OCI-M2 (cell line): ENCODE results near the gene ZNF512.
"Not testable (repeated sequence)": the region's sequence is repeated elsewhere in the genome, so short reads cannot be mapped to it uniquely, and the experiment has no call there.

Experiments
- DNase-seq: peaks from one replicate; lab custom pipeline; 2025; ENCODE audit not compliant: unreplicated experiment; lab: John Stamatoyannopoulos, UW

Gene ZNF512, protein sequence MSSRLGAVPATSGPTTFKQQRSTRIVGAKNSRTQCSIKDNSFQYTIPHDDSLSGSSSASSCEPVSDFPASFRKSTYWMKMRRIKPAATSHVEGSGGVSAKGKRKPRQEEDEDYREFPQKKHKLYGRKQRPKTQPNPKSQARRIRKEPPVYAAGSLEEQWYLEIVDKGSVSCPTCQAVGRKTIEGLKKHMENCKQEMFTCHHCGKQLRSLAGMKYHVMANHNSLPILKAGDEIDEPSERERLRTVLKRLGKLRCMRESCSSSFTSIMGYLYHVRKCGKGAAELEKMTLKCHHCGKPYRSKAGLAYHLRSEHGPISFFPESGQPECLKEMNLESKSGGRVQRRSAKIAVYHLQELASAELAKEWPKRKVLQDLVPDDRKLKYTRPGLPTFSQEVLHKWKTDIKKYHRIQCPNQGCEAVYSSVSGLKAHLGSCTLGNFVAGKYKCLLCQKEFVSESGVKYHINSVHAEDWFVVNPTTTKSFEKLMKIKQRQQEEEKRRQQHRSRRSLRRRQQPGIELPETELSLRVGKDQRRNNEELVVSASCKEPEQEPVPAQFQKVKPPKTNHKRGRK

DNA sequence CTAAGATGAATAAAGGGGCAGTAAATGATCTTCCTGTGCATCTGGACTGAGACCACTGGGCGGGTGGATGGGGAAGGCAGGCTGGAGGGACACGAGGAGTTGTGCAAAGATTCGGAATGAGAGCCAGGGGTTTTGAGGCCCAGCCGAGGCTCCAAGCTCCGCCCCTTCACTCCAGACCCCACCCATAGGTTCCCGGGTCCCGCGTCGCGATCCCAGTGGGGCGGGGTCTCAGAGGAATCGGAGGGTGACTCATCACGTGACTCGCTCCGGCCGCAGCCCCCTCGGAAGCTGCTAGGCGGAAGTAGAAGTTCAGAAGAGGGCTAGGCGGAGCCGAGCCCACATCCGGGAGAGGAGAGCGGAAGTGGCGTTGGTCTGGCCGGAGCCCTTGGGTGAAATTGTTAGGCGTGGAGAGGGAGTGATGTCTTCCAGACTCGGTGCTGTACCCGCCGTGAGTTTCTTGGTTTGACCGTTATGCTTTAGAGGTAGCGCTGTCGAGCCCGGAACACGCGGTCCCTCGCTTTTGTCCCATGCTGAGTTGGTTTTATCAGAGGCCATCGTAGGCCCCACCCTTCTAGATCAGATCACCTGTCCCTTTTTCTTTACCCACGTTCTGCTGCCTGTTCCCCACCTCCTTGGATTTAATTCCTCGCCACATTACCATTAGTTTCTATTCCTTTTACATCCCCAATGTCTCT is at the start of gene ZNF512:
Gene ZNF512, plus strand, starts transcription at position 348 of the 695 bp plus-strand sequence. Its CDS starts 71 bp downstream, at position 419.
- peak; percentile 66 for DNase-seq

DNA sequence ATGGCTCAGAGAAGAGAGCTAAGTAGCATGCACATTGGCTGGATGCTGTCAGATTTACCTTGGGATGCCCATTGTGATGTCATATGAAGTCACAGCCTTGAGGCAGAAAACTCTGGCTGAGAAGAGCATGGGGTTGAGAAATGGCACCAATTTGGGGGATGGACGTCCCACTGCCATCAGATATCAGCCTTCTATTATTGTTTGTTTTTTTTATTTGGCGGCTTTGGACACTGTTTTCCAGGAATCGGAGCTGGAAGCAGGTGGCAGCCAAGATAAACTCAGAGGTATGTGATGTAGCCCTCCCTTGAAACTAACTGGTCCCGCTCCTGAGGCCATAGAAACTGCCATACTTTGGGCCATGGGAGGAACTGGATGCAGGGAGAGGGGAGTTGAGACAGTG is 45.6 kb upstream of the ZNF512 start:
- no peak for DNase-seq

DNA sequence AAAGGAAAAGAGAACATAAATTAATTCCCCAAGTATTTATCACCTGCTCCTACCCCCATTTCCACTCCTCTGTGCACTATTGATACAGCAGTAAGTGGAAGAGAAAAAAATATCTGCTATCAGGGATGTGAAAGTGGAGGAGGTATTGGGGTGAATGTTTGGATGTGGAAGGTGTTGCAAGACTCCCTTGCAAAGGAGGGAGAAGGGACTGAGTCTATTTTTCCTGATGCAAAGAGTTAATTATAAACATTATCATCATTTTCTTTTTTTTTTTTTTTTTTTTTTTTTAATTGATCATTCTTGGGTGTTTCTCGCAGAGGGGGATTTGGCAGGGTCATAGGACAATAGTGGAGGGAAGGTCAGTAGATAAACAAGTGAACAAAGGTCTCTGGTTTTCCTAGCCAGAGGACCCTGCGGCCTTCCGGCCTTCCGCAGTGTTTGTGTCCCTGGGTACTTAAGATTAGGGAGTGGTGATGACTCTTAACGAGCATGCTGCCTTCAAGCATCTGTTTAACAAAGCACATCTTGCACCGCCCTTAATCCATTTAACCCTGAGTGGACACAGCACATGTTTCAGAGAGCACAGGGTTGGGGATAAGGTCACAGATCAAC is 43.9 kb upstream of the ZNF512 start:
- not testable (repeated sequence) for DNase-seq

DNA sequence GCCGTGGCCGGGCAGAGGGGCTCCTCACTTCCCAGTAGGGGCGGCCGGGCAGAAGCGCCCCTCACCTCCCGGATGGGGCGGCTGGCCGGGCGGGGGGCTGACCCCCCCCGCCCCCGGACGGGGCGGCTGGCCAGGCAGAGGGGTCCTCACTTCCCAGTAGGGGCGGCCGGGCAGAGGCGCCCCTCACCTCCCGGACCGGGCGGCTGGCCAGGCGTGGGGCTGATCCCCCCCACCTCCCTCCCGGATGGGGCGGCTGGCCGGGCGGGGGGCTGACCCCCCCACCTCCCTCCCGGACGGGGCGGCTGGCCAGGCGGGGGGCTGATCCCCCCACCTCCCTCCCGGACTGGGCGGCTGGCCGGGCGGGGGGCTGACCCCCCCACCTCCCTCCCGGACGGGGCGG is 43.2 kb upstream of the ZNF512 start:
- not testable (repeated sequence) for DNase-seq

DNA sequence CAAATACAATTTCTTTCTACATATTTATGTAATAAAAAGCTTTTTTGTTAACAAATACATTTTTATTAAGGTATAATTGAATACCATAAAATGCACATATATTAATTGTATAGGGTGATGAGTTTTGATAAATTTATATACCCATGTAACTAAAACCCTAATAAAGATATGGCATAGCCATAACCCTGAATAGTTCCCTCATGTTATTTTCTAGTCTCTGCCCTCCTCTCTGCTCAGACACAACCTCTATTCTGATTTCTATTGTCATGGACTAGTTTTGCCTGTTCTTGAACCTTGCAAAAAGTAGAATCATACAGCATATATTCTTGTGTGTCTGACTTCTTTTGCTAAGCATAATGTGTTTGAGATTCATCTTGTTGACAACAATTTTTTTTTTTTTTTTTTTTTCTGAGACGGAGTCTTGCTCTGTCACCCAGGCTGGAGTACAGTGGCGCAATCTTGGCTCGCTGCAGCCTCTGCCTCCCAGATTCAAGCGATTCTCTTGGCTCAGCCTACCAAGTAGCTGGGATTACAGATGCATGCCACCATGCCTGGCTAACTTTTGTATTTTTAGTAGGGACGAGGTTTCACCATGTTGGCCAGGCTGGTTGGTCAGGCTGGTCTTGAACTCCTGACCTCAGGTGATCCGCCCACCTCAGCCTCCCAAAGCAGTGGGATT is 38.6 kb upstream of the ZNF512 start:
- no peak for DNase-seq

DNA sequence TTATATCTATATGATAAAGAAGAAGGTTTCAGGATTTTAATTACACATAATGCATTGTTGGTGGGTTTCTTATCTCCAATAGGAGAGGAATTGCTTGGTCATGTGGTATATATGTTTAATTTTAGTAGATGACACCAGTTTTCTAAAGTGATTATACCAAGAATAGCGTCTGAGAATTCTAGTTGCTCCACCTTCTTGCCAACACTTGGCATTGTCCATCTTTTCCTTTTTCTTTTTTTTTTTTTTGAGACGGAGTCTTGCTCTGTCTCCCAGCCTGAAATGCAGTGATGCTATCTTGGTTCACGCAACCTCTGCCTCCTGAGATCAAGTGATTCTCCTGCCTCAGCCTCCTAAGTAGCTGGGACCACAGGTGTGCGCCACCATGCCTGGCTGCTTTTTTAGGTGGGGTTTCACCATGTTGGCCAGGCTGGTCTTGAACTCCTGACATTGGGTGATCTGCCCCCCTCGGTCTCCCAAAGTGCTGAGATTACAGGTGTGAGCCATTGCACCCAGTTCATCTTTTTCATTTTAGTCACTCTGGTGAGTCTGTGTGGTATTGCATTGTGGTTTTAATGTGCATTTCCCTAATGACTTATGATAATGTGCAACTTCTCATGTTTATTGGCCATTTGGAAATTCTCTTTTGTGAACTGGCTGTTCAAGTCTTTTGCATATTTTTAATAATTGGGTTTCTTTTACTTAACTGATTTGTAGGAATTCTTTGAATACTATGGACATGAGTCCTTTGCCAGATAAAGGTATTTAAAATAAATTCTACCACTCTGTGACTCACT is 37.3 kb upstream of the ZNF512 start:
- no peak for DNase-seq

DNA sequence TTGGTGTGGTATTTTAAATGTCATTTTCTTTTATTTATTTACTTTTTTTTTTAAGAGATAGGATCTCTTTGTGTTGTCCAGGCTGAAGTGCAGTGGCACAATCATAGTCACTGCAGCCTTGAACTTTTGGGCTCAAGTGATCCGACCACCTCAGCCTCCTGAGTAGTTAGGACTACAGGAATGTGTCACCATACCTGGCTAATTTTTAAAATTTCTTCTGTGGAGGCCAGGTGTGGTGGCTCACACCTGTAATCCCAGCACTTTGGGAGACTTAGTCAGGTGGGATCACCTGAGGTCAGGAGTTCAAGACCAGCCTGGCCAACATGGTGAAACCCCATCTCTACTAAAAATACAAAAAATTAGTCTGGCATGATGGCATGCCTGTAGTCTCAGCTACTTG is 33.5 kb upstream of the ZNF512 start:
- DNase-seq = no peak

DNA sequence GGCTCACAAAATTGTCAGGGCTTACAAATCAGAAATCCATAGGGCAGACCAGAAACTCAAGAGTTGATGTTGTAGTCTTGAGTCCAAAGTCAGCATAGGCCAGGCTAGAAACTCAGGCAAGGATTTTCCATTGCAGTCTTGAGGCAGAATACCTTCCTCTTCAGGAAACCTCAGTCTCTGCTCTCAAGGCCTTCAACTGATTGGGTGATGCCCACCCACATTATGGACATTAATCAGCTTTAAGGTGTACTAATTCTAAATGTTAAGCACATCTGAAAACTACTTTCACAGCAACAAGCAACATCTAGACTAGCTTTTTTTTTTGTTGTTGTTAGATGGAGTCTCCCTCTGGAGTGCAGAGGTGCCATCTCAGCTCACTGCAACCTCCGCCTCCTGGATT is 31.3 kb upstream of the ZNF512 start:
- no peak for DNase-seq

DNA sequence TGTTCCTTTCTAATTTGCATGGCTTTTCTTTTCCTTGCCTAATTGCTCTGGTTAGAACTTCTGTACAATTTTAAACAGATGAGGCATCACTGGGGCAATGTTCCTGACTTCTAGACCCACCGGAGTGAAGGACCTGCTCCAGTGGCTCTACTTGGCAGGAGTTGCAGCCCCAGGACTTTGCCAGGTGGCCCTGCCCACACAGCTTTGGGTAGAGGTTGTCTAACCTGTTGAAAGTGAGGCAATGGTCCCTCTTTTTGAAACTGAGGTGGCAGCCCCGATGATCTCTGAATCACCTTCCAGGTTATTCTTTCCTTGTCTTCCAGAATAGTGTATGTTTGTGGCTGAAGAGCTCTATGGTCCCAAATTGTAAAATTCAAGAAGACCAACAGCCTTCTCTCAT is 29.9 kb upstream of the ZNF512 start:
- DNase-seq = no peak

DNA sequence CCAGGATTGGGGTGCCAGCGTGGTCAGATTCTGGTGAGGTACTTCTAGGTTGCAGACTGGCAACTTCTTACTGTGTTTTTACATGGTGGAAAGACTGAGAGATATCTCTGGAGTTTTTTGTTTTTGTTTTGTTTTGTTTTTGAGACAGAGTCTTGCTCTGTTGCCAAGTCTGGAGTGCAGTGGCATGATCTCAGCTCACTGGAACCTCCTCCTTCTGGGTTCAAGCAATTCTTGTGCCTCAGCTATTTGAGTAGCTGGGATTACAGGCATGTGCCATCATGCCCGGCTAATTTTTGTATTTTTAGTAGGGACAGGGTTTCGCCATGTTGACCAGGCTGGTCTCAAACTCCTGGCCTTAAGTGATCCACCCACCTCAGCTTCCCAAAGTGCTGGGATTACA is 28.4 kb upstream of the ZNF512 start:
- not testable (repeated sequence) for DNase-seq

DNA sequence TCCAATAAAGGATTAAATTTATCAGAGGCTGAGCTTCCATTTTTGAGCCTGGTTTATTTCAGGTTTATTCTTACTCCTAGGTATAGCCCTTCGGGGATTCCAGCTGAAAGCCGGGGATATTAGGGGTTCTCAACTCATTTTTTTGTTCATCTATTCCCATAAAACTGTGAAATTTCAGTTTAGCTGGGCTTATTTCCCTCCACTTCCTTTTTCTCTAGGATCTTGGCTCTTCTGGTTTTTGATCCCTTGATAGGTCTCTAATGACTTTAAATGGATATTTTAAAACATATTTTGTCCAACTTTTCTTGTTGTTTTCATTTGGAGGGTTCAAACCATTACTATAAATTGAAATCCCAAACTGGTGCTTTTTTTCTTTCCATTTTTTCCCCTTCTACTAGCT is 23.6 kb upstream of the ZNF512 start:
- no peak for DNase-seq

DNA sequence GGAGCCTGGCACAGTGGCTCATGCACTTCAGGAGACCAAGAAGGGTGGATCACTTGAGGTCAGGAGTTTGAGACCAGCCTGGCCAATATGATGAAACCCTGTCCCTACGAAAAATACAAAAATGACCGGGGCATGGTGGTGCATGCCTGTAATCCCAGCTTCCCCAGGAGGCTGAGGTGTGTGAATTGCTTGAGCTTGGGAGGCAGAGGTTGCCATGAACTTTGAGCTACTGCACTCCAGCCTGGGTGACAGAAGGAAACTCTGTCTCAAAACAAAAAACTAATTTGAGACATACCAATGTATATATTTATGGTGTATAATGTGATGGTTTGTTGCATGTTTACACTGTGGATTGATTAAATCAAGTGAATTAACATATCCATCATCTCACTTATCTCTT is 21.8 kb upstream of the ZNF512 start:
- no peak for DNase-seq

DNA sequence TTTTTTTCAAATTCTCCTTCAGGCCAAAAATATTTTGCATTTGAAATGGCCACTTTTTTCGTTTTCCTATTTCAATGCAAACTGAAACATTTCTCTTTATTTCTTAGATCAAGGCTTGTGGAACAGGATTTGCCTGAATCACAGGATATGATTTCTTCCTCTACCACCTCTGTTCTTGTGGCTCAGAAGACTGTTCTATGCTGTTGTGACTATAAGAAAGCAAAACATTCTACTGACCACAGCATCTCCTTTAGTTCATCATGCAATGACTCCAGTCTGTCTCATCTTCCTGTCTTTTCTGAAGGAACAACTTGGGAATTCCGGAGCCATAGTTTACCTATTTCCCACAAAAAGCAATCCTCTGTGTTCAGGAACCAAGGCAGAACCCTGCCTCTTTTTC is 16.2 kb upstream of the ZNF512 start:
- DNase-seq = no peak

DNA sequence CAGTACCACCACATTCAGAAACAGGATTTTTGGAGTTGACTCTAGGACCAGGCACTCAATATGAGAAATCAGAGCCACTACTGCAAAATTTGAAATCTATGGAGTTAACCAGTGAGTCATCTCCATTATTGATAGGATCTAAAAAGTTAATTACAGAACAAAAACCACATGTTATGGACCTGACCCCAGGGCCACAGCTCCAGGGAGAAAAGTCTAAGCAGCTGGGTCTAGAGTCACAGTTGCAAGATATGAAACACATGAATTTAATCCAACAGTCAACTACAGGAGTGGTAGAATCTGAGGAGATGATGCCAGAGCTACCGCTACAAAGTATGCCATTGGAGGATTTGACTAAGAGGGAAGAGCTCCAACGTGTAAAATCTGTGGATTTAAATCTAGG is 13.4 kb upstream of the ZNF512 start:
- no peak for DNase-seq

DNA sequence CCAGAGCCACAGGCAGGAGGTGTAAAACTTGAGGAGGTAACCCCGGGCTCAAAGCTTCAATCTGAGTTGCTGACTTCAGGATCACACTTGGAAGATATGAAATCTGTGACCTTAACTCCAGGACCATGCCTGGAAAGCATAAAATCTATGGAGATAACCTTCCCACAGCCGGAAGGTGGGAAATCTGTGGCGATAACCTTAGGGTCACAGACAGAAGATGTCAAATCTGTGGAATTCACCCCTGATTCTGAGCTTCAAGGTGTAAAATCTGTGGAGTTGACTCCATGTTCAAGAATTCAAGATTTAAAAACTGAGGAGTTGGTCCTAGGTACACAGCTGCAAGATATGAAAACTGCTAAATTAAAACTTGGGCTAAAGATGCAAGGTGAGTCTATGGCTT is 11.6 kb upstream of the ZNF512 start:
- DNase-seq = no peak

DNA sequence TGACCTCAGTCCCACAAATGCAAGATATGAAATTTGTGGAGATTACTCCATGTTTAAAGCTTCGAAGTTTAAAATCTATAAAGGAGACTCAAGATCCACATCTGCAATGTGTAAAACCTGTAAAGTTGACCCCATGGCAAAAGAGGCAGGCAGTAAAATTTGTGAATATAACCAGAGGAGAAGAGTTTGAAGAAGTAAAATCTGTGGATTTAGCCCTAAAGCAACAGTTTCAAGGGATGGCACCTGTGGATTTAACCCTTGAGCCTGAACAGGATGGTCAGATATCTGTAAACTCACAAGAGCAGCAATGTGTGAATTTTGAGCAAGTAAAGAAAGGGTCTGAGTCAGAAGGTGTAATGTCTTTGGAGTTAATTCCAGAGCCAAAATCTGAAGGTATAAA is 11.2 kb upstream of the ZNF512 start:
- no peak for DNase-seq

DNA sequence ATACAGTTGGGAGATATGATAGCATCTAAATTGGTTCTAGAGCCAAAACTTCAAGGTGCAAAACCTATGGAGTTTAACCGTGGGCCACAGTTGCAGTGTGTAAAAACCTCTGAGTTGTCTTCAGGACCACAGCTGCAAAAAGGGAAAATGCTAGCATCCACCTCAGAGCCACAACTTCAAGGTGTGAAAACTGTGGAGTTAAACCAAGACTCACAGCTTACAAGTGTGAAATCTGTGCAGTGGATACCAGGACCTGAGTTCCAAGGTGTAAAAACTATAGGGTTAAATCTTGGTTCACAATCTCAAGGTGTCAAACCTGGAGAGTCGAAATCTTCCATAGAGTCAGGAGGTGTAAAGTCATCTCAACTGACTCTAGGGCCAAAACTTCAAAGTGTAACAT is 10.4 kb upstream of the ZNF512 start:
- no peak for DNase-seq

DNA sequence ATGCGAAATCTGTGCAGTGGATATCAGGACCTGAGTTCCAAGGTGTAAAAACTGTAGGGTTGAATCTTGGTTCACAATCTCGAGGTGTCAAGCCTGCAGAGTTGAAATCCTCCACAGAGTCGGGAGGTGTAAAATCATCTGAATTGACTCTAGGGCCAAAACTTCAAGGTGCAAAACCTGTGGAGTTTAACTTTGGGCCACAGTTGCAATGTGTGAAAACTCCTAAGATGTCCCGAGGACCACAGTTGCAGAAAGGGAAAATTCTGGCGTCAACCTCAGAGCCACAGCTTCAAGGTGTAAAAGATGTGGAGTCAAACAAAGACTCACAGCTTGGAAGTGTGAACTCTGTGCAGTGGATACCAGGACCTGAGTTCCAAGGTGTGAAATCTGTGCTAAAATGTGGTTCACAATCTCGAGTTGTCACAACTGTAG is 9.8 kb upstream of the ZNF512 start:
- DNase-seq = no peak

DNA sequence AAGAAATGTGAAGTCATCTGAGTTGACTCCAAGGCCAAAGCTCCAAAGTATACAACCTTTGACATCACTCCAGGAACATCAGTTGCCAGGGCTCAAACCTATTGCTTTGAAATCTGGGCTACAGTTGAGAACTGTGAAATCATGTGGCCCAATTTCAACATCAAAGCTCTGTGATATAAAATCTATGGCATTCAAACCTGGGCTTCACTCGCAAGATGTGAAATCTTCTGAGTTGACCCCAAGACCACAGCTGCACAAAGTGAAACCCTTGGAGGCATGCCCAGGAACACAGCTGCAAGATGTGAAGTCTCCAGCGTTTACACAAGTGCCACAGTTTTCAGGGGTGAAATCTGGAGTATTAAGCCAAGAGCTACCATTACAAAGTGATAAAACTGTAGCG is 9.4 kb upstream of the ZNF512 start:
- no peak for DNase-seq

DNA sequence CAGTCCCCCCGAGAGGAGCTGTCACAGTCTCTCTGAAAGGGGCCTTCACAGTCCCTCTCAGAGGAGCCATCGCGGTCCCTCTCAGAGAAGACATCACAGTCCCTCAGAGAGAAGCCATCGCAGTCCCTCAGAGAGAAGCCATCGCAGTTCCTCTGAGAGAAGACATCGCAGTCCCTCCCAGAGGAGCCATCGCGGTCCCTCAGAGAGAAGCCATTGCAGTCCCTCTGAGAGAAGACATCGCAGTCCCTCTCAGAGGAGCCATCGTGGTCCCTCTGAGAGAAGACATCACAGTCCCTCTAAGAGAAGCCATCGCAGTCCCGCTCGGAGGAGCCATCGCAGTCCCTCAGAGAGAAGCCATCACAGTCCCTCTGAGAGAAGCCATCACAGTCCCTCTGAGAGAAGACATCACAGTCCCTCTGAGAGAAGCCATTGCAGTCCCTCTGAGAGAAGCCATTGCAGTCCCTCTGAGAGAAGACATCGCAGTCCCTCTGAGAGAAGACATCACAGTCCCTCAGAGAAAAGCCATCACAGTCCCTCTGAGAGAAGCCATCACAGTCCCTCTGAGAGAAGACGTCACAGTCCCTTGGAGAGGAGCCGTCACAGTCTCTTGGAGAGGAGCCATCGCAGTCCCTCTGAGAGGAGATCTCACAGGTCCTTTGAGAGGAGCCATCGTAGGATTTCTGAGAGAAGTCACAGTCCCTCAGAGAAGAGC is 1.3 kb upstream of the ZNF512 start:
- no peak for DNase-seq
